Activated naive CD8-positive, alpha-beta T cell treated with anti-CD3 and anti-CD28 coated beads, Interleukin-2, amount 50 U/mL, for 16 hours (primary cell): ENCODE measurements around the gene ELMOD1.

Source experiments
- DNase-seq: peaks from one replicate; pipeline ENCODE4 v3.0.0-alpha.2; 2020; ENCODE audit warnings: low read depth, low spot score

The ELMOD1 gene

GRCh38 chr11:107646783-107647182 lies 55.8 kb downstream of the ELMOD1 start:
- DNase-seq, result no peak

DNA sequence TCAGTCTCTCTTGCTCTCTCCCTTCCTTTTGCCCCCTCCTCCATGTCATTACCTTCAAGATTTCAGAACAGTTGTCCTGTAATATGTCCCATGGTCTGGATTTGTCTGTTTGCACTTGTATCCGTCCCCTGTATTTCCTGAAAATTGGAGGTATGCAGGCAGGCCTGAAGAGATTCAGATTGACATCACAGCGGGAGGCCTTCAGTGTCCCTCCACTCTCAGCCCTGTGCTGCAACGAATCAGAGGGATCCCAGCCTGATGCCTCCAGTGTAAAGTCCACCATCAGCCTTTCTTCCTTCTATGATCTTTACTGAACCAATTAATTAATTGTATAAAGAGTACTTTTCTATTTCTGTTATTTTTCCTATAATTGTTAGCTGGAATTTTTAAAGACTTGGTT lies 57.3 kb downstream of the ELMOD1 start:
- no peak for DNase-seq

GRCh38 chr11:107651672-107652071 lies 60.7 kb downstream of the ELMOD1 start:
- no peak for DNase-seq

GRCh38 chr11:107653076-107653475 lies 62.1 kb downstream of the ELMOD1 start:
- no peak for DNase-seq

GRCh38 chr11:107655602-107656001 lies 64.7 kb downstream of the ELMOD1 start:
- DNase-seq, result no peak

DNA sequence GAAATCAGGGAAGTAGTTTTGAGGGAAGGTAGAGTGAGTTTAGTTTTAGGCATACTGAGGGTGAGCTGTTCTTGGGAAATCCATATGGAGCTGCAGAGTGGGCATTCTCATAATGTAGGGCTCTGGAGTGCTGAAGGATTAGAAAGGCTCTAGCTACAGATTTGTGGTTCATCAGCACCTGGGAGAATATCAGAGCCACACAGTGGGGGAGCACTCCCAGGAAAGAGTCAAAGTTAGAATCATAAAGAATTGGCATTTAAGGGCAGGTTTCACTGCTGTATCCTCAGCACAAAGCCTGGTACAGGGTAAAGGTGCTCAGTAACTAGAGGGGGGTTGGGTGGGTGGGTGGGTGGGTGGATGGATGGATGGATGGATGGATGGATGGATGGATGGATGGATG lies 68.4 kb downstream of the ELMOD1 start:
- DNase-seq, result no peak

- DNase-seq, result no peak
Observed at GRCh38 chr11:107660066-107660465, 69.1 kb downstream of the ELMOD1 start.

GRCh38 chr11:107661656-107662055 lies 70.7 kb downstream of the ELMOD1 start:
- no peak for DNase-seq

- no peak for DNase-seq
Observed at GRCh38 chr11:107665018-107665417, 74.1 kb downstream of the ELMOD1 start.

GRCh38 chr11:107666911-107667613 lies 76.1 kb downstream of the ELMOD1 start:
- no peak for DNase-seq

GRCh38 chr11:107669191-107669740 lies 78.3 kb downstream of the ELMOD1 start:
- no peak for DNase-seq

DNA sequence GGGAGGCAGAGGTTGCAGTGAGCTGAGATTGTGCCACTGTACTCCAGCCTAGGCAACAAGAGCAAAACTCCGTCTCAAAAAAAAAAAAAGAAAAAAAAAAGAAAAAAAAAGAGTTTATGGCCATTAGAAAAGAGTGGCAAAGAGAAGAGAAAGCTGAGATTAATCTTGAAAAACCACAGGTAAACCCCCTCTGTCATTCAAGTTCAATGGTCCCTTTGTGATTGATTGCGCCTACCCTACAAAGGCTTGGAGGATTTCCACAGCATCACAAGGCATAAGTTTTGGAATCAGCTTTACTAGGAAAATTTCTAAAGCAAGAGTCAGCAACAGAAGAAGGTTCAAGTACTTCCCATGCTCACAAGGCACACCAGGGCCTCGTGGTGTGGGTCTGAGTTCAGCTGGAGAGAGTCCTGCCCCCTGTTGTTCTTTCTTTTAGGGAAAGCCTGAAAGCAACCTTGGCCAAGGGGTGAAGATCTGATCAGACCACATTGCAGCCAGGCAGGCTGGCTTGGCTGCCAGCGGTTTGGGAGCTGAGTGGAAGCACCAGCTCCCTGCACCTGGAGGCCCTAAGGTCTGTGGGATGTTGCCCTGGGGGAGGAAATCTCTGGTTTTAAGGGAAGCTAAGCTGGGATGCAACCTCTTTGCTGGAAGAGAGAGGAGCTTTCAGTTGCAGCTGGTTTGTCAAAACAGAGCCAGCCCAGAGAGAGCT lies 79.1 kb downstream of the ELMOD1 start:
- DNase-seq, result no peak

DNA sequence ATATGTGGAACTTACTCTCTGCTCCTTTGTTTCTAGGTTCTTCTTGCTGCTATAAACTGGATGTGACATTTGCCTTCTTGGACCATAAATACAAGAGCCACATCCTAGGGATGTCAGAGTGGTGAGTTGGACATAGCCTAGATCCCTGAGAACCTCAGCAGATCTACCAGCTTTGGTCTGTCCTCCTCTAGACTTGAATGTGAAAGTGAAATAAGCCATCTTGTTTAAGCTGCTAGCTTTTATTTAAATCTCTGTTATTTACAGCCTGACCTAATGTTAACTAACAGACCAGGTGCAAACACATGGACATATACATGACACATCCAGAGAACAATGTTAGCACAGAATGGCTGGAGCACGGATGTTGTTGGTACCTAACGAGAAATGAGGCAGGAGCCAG lies 85.0 kb downstream of the ELMOD1 start:
- DNase-seq, result no peak

- DNase-seq, result no peak
Observed at GRCh38 chr11:107676336-107677057, 85.5 kb downstream of the ELMOD1 start.

DNA sequence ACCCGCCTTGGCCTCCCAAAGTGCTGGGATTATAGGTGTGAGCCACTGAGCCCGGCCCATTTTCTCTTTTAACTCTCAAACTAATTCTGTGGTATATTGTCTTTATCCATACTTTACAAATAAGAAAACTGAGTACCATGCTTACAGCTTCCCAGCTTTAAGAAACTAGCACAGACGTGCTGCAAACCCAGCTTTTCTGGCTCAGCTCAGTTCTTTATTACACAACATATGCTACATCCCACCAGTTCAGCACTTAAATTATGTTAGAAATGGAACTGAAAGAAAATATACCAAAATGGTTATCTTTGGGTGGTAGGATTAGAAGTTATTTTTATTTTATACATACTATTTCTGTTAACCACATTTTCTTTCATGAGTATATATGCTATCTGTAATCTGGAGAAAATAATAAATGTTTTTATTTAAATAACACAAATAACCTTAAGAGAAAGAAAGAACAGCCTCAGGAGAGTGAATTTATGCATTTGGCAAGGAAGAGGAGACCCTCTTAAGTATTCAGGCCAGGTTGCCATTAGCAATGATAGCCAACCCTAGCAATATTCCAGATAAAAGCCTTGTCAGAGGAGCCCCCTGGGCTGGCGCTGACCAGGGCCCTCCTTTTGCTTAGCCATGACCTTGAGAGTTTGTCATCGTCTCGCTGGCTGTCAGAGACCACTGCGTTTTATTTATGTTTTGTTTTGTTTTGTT lies 87.1 kb downstream of the ELMOD1 start:
- DNase-seq, result no peak

- no peak for DNase-seq
Observed at GRCh38 chr11:107678632-107678971, 87.7 kb downstream of the ELMOD1 start.

DNA sequence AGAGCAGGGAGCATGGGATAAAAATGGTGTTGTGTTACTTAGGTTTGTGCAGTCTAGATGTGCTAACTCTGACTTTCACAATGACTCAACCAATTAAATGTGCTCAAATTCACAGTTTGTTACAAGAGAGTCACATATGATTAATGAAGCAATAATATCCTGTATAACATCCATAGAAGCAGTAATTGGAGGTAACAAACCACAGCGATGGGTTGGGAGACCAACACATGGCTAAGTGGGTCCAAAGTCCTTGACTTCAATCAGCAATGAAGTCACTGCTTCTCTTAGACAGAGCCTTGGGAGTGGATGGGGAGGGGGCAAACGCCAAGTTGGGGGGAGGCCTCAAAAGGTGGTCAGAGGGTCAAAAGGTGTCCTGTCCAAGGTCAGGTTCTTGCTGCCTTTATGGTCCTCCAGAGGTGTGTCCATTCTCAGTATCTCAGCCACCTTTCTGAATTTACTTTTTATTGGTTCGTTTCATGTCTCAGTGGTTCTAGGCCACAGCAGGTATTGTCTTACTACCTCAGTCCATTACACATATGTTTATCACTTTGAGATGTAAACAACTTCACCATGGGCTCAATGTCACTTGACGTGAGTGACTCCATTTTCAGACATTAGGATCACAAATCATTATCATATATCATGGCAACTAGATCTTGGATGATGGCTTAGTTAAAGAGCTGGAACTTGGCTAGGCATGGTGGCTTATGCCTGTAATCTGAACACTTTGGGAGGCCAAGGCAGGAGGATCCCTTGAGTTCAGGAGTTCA lies 88.5 kb downstream of the ELMOD1 start:
- DNase-seq, result no peak

GRCh38 chr11:107682171-107682570 lies 91.2 kb downstream of the ELMOD1 start:
- no peak for DNase-seq

GRCh38 chr11:107682572-107682971 lies 91.6 kb downstream of the ELMOD1 start:
- no peak for DNase-seq

DNA sequence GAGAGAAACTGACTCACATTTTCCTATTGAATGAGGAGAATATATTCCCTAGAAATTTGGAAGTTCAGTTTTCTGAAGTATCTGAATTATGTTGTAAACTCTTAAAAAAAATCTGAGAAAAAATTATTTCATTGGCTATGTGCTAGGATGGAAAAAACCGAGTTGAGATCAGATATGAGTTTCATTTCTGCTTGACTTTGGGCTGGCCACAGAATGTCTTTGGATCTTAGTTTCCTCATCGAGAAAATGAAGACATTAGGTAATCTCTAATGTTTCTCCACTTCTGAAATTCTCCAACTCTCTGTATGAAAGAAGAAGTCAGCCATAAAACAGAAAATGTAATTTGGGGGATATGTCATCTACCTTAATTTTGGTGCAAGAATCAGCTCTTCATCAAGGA lies 92.1 kb downstream of the ELMOD1 start:
- no peak for DNase-seq

GRCh38 chr11:107683807-107684206 lies 92.9 kb downstream of the ELMOD1 start:
- DNase-seq, result no peak
